Activated CD8-positive, alpha-beta memory T cell treated with anti-CD3 and anti-CD28 coated beads, Interleukin-2, amount 50 U/mL, for 24 hours (primary cell): Measurements from ENCODE around the gene DTHD1.

Experiments used
- DNase-seq: peaks from one replicate; pipeline ENCODE4 v3.0.0-alpha.2; 2020; ENCODE audit errors: extremely low read depth

The DTHD1 gene

GRCh38 chr4:36313703-36314102 is 32.3 kb downstream of the DTHD1 start:
- no peak for DNase-seq

GRCh38 chr4:36316607-36317006 is 35.2 kb downstream of the DTHD1 start:
- DNase-seq = no peak

- no peak for DNase-seq
Observed at GRCh38 chr4:36317721-36318120, 36.3 kb downstream of the DTHD1 start.

- no peak for DNase-seq
Observed at GRCh38 chr4:36320117-36320896, 38.9 kb downstream of the DTHD1 start.

DNA sequence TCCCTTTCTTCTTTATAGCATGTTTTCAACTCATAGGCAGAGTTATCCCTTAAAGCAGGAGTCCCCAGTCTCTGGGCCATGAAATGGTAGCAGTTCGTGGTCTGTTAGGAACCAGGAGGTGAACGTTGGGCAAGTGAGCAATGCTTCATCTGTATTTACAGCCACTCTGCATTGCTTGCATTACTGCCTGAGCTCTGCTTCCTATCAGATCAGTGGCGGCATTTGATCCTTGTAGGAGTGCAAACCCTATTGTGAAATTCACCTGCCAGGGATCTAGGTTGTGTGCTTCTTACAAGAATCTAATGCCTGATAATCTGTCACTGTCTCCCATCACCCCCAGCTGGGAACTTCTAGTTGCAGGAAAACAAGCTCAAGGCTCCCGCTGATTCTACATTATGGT is 39.8 kb downstream of the DTHD1 start:
- no peak for DNase-seq

GRCh38 chr4:36322921-36323354 is 41.5 kb downstream of the DTHD1 start:
- no peak for DNase-seq

GRCh38 chr4:36323816-36324419 is 42.5 kb downstream of the DTHD1 start:
- no peak for DNase-seq

- DNase-seq = no peak
Observed at GRCh38 chr4:36324808-36325207, 43.4 kb downstream of the DTHD1 start.

GRCh38 chr4:36325499-36325898 is 44.1 kb downstream of the DTHD1 start:
- no peak for DNase-seq

DNA sequence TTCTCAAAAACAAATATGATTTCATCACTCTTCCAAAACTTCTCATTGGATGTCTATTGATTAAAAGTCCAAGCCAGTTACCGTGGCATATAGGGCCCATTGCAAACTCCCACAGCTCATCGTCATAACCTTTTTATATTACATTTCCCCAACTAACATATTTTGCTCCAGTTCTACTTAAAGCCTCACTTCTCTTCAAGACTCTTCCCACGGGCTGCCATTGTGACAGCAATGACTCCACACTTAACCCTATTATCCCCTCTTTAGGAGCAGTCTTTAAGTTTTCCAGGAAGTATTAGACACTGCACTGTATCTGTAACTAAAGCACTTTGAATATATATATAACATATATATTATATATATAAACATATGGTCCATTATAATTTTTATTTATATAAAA is 44.5 kb downstream of the DTHD1 start:
- DNase-seq = no peak

DNA sequence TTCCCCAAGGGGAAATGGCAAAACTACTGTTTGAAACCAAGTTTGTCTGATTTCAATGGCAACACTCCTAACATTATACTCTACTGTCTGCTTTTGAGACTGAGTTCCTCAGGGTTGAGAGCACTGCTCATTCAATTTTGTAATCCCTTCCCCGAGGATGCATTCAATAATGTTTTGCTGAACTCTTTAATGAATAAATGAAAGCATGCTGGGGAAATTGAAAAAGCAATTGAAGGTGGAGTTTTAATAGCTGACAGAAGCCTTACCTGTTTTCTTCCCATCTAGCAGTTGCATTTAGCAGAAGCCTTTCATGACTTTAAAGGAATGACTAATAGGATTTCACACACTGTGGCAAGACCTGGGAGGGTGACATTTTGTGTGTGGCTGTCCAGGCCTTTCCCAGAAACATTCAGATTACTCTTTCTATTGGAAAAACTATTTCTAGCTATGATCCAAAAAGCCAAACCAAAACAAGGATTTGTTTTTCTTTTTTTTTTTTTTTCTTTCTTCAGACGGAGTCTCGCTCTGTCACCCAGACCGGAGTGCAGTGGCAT is 45.1 kb downstream of the DTHD1 start:
- no peak for DNase-seq

GRCh38 chr4:36327400-36327799 is 46.0 kb downstream of the DTHD1 start:
- DNase-seq = no peak

DNA sequence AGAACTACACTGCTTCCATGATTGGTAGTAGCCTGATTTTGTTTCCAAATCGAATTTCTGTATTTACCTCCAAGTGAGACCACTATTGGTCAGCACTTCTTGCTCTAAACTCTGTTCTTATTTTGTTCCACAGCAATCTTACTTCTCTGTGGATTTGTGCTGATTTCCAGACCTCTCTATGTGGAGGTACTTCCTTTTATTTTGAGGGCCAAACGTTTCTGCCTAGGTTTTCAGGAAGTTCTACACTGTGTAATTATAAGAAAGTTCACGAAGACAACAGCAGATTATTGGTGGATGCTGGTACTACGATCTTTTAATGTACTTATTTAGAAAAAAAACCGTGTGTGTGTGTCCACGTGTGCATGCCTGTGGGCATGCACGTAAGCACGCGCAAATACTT is 46.7 kb downstream of the DTHD1 start:
- no peak for DNase-seq

GRCh38 chr4:36329228-36329627 is 47.8 kb downstream of the DTHD1 start:
- no peak for DNase-seq

GRCh38 chr4:36330796-36331195 is 49.4 kb downstream of the DTHD1 start:
- DNase-seq = no peak

DNA sequence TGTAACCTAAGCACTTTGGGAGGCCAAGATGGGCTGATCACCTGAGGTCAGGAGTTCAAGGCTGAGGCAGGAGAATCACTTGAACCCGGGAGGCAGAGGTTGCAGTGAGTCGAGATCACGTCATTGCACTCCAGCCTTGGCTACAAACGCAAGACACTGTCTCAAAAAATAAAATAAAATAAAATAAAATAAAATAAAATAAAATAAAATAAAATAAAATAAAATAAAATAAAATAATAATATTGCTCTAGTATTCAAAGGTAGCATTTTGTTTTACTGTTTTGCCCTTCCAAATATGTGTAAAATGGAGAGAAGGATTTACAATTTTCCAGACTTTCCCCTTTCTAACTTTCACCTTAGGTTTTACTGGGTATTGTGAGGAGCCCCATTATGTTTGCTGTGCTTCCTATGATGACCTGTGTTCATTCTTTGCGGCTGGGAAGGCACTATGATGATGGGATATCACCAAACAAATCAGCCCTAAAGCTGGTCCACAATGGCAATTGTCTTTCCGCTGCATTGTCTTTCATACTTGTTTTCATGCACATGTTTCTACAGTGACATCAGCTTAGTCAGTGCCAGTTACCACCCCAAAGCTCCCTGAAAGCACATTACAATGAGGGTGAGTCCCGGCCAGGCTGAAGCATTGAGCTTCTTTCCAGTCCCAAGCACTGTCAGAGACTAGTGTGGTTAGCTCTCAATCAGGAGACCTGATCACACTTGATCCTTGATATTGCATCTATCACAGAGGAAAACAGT is 50.8 kb downstream of the DTHD1 start:
- no peak for DNase-seq

DNA sequence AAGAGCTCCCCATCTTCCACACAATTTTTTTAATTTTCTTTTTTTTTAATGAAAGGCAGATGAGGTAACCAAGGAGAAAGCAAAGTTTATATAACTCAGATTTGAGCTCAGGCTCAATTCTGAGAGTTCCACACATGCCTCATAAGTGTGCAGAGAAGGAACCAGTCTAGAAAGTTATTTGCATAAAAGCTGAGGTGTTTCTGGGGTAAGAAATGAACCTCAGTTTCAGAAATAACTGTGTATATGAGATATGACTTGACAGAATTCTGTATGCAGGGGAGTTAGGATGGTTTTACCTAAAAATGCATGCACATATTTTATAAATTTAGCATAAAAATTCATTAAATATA is 51.3 kb downstream of the DTHD1 start:
- no peak for DNase-seq

- no peak for DNase-seq
Observed at GRCh38 chr4:36333303-36333877, 52.0 kb downstream of the DTHD1 start.

DNA sequence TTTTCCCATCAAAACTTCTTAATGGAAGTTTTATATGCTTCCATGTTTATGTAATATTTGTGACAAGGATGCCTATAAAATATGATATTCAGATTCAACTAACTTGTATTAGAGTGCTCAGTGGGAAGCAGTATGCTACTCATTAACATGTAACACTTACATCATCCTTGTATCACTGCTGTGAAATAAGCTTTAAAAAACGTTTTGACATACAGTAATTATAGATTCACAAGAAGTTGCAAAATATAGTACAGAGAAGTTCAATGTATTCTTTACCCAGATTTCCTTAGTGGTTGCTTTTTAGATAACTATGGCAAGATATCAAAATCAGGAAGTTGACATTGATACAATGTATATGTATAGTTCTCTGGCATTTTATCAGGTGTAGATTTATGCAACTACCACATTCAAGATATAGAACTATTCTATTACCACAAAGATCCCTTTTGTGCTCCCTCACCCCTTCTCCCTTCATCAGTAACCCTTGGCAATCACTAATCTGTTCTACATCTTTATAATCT is 56.3 kb downstream of the DTHD1 start:
- no peak for DNase-seq

GRCh38 chr4:36338973-36339372 is 57.6 kb downstream of the DTHD1 start:
- DNase-seq = no peak

DNA sequence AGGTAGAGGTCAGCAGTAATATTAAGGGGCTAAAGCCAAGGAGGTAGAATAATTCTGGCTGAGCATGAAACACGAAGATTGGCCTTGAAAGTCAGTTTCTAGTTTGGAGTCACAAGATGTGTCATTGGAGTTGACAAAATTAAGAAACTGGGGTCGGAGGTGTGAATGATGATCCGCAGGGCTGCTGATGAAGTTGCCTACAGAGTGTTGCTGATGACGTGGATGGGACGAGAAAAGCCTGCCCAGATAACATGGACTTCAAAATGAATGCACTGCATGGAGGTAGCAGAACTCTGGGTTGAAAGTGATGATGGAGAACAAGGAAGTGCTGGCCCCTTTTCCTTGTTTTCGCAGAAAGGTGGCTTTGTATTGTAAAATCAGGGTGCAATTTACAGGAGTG is 60.5 kb downstream of the DTHD1 start:
- DNase-seq = no peak
